Right renal pelvis (tissue), 4 donors: ENCODE data around the gene APC2. TPM values are rescaled to one million over a fixed set of nuclear protein-coding genes. Genes with fewer than 3 reads are reported as not detected.
"Not testable (repeated sequence)": the region's sequence is repeated elsewhere in the genome, so short reads cannot be mapped to it uniquely, and the experiment has no call there.

Source experiments
- DNase-seq, 4 donors: peaks; one replicate each; pipeline ENCODE4 v3.0.0-alpha.2; 2013; ENCODE audit warnings: low read depth in 4 of 4, low spot score in 3 of 4, missing footprints in 1 of 4
- polyA plus RNA-seq, 4 donors: library from polyadenylated mRNA; unstranded; fragments of 120-200 nt; gene quantifications; one replicate each; pipeline ENCODE4 v1.2.1, GENCODE V29; 2013; ENCODE audit not compliant: insufficient read length in 4 of 4

Gene APC2
- polyA plus RNA-seq, 4 donors, result 0.97 to 1.8 (median 1.5) TPM

DNA sequence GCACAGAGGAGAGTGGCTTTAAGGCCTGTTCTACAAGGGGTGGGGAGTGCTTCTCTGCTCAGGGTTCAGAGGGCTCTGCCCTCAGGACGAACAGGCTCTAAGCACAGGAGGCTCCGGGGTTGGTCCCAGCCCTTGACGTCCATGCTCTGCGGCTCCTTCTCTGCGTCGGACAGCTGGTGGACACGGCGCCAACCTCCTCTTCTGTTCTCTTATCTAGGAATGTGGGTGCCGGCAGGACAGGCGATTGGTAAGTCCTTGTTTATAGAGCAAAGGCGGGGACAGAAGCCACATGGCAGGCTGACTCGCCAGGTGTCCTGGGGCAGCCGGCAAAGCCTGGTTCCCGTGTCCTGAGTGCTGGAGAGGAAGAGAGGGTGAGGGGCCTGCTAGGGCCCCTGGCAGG lies 20.2 kb upstream of the APC2 start:
- no peak for DNase-seq

DNA sequence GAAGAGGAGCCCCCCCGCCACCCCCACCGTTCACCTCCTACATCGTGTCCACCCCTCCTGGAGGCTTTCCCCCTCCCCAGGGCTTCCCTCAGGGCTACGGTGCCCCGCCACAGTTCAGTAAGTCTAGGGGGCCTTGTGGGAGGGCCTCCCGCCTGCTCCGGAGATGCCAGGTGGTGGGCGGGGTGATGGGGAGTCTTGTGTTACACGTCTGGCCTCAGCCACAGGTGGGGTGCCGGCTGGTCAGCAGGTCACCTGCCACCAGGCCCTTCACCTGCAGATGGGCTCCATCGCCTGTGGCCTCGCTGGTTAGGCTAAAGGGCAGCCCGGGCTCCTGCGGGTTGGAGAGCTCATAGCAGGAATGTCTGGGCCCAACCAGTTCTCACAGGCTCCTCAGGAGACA lies 19.7 kb upstream of the APC2 start:
- DNase-seq, result no peak

DNA sequence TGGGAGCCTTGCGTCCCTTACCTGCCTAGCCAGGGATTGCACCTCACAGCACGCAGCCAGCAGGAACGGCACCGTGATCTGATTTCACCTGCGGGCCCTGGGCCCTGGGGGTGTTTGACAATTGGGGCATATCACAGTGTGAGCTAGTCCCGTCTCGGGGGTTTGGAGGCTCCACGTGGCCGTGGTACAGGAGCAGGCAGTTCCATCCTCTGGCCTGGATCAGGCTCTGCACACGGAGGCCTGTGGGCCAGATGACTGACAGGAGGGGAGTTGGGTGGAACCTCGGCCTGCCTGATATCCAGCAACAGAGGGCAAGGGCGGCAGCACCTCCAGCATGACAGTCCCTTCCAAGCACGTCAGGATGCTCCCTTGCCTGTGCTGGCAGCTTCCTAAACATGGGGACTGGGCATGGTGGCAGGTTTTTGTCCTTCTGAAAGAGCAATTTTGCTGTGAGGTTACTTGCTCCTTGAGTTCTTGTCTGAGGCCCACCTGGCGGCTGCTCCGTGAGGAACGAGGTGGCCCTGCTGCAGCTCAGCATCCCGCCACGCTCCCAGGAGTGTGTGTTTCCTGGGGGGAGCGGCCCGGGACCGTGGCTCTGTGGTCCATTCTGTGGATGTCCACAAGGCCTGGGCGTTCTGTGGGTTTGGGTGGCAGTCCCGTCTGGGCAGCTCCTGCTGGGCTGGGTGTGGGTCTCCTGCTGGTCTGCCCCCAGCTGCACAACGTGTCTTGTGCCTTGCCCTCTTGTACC lies 18.0 kb upstream of the APC2 start:
- no peak for DNase-seq

DNA sequence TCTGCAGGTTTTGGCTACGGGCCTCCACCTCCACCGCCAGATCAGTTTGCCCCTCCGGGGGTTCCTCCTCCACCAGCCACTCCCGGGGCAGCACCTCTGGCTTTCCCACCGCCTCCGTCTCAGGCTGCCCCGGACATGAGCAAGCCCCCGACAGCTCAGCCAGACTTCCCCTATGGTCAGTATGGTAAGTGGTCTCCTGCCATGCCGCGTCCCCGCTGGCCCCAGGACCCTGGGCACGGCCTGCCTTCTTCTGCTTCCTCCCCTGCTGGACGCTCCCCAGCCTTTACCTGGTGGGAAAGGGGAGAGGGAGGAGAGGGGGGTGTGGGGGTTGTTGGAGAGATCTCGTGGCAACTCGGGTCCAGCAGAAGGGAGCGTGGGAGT lies 17.4 kb upstream of the APC2 start:
- DNase-seq, result no peak

DNA sequence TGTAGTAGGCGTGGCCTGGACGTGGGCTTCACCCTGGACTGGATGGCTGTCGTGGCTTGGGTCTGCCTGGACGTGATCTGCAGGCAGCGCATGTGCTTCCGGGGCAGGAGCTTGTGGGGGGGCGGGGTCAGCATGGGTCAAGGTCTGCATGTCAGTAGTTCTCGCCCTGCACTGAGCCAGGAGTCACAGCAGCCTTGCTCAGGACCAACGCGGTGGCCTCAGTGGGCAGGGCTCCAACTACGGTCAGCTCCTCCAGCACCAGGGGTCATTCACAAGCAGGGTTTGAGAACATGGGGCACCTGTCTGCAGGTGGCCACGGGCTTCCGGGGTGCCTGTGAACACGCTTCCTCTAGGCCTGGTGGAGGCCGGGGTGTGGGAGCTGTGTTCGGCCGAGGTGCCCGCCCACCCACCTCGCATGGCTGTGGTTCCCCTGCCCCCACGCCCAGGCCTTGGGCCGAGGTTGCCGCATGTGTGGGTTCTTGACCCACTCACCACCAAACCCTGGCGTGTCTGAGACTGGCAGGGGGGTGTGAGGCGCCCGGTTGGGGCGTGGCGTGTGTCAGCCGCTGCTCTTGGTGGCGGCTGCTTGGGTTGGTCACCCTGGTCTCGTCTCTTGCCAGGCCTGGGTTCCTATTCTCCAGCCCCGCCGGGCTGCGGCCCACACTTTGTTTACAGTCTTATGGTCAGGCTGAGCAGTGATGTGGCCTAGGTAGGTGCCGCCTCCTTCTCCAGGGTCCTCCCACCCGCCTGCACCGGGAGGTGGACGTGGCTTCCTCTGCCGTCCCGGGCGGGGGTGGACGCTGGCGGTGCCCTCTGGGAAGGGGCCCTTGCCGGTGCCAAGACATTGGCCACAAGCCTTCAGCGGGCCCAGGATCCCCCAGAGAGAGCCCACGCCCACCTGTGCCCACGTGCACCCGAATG lies 16.5 kb upstream of the APC2 start:
- DNase-seq, result no peak

DNA sequence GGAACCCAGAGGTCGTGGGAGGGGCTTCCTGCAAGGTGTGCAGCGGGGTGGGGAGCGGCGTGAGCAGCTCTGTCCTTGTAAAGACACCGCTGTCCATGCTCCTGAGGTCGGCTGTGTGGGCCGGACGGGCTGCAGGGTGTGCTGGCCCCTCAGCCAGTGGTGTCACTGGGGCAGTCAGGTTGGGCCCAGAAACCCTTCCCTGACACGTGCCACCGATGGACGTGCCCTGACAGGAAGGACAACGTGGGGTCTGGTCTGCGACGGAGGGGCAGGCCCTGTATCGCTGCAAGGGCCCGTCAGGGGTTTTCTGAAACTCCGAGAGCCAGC lies 15.9 kb upstream of the APC2 start:
- DNase-seq, result no peak

DNA sequence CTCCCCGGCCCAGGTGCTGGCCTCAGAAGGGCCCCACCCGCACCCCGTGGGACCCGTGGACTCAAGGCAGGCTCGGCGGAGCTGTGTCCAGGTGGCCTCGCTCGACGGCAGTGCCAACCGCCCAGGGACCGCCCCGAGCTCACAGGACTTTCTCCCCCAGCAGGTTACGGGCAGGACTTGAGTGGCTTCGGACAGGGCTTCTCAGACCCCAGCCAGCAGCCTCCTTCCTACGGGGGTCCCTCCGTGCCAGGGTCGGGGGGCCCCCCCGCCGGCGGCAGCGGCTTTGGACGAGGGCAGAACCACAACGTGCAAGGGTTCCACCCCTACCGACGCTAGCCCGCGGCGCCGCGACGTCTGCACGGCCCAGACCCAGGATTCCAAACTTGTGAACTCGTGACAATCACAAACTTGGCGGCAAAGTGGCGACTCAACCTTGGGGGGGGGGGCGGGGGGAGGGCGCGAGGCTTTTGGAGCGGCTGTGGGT lies 15.3 kb upstream of the APC2 start:
- DNase-seq, result no peak

DNA sequence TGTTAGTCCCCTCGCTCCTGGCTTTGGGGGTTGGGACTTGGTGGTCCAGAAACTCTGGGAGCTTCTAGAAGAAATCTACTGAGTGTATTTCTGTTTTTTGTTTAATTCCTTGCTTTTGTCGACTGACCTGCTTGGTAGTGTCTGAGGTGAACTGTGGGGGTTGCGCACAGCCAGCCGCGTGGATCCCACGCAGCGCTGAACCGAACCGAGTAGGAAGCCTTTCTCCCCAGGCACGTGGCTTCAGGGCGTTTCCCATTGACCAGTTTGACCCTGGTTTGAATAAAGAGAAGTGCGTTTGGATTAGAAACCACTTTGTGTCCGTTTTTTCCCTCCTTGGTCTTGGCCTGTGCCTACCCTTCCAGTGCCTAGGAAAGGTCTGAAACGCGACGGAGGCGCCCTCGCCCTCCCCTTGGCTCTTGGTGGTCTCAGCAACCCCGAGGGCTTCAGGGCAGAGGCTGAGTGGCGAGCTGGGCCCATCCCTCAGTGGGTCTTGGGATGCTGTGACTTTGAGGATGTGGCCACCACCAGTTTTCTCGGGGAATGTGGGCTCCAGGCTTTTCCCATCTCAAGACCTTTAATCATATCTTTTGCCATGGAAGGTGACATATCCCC lies 14.4 kb upstream of the APC2 start:
- DNase-seq, result no peak

DNA sequence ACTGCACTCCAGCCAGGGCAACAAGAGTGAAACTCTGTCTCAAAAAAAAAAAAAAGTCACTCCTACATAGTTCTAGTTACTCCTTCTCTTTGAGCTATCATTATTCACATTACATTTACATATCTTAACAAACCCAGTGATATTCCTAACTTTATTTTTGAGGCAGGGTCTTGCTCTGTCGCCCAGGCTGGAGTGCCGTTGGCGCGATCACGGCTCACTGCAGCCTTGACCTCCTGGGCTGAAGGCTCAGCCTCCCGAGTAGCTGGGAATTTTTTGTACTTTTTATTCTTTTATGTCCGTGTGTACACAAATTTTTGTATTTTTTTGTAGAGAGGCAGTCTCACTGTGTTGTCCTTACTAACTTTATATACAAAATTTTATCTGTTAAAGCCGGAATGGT lies 12.3 kb upstream of the APC2 start:
- DNase-seq, result no peak

DNA sequence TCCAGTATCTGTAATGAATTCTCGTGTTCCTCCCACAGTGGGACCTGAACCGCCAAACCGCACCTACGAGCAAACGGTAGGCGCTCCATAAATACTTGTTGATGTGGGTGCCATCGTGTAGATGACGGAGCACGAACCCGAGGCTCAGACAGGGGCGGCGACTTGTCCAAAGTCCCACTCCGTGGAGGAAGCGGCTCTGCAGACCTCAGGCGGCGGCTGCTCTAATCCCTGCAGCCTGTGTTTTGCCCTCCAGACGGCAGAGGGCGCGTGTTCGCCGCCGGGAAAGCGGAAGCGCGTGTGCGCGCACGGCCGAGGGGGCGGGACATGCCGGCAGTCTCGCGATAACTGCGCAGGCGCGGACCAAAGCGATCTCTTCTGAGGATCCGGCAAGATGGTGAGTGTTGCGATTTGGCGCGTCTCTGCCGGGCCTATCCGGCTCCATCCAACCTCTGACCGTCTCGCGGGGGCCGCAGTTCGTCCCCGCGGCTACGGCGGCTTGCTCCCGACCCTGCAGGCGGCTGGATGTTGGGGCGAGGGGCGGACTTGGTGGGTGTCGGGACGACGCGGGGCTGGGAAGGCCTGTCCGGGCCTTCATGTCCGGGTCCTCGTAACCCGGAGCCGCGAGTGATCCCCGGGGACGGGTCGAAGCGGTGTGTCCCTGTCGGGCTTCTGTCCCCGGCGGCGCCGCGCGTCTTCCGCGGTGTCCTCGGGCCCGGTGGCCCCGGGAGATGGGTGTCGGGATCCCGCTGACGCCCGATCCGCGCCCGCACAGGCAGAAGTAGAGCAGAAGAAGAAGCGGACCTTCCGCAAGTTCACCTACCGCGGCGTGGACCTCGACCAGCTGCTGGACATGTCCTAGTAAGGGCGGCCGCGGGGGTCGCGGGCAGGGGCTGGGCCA lies 11.6 kb upstream of the APC2 start, which contains the start of gene RPS15:
Gene RPS15 (plus strand): TSS at position 362 of the 898 bp plus-strand sequence. CDS start 30 bp downstream, at position 392.
- peak; percentile 89 to 98 (median 90) for DNase-seq

DNA sequence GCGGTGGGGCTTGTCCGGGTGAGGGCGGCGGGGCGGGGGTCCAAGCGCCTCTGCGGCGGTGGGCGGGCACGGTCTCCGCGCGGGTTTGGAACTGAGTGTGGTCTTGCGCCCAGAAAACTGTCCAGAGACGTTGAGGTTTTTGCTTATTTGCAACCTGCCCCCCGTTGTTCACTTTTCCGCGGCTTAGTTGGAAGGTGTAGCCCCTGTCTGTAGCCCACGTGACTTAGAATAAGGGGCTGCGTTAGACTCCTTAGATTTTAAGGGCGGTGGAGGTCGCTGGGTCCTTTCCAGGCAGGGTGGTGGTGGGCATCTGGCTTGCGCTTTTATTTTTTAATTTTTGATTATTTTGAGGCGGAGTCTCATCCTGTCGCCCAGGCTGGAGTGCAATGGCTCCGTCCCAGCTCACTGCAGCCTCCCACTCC lies 11.0 kb upstream of the APC2 start:
- no peak for DNase-seq

DNA sequence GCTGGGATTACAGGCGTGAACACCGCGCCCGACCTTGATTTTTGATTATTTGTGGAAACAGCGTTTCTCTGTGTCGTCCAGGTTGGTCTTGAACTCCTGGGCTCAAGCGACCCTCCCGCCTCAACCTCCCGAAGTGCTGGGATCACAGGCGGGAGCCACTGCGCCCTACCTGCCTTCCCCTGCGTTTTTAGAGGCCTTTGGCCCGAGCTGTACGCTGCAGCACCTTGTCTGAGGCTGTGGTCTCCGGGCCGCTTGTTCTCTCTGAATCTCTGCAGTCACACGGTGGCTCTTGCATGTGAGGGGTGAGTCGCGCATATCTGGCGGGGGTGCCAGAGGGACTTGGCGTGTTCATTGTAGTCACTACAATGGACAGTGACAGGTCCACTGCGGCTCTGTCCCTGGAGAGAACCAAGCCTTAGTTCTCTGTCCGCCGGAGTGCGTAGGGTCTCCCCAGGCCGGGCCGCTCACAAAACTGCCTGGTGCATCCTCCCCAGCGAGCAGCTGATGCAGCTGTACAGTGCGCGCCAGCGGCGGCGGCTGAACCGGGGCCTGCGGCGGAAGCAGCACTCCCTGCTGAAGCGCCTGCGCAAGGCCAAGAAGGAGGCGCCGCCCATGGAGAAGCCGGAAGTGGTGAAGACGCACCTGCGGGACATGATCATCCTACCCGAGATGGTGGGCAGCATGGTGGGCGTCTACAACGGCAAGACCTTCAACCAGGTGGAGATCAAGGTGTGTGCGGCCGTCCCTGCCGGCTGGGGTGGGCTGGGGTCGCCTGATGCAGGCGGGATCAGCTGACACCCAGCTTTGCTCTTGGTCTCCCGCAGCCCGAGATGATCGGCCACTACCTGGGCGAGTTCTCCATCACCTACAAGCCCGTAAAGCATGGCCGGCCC lies 10.2 kb upstream of the APC2 start:
- DNase-seq, result not testable (repeated sequence)

DNA sequence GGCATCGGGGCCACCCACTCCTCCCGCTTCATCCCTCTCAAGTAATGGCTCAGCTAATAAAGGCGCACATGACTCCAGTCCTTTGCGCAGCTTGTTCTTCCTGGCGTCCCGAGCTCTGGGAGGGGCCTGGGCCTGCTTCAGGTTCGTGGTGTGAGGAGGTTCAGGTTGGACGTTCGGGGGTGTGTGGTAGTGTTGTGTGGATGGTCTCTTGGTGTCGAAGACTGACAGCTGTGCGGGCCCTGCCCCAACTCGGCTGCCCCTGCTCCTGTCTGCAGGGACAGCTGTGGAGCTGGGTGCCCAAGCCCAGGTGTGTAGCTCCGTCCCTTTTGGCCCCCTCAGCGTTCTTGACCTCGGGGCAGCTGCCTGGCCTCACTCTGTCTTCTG lies 9.5 kb upstream of the APC2 start:
- no peak for DNase-seq

DNA sequence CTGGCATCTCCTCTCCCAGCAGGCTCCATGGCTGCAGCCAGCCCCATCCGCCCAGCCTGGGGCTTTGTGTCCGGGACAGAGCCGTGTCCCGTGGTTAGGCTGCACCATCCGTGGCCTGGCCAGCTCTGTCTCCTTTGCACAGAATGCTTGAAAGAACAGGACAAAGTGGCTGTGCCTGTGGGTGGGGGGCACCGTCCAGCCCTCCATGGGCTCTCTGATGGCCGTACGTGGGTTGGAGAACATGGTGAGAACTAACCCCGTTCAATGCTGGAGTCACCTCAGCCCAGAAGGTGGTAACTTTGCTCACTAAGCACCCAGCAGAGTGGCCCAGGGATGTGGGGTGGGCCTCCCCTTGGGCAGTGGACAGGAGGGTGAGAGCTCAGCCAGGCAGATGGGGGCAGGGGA lies 8.9 kb upstream of the APC2 start:
- no peak for DNase-seq

DNA sequence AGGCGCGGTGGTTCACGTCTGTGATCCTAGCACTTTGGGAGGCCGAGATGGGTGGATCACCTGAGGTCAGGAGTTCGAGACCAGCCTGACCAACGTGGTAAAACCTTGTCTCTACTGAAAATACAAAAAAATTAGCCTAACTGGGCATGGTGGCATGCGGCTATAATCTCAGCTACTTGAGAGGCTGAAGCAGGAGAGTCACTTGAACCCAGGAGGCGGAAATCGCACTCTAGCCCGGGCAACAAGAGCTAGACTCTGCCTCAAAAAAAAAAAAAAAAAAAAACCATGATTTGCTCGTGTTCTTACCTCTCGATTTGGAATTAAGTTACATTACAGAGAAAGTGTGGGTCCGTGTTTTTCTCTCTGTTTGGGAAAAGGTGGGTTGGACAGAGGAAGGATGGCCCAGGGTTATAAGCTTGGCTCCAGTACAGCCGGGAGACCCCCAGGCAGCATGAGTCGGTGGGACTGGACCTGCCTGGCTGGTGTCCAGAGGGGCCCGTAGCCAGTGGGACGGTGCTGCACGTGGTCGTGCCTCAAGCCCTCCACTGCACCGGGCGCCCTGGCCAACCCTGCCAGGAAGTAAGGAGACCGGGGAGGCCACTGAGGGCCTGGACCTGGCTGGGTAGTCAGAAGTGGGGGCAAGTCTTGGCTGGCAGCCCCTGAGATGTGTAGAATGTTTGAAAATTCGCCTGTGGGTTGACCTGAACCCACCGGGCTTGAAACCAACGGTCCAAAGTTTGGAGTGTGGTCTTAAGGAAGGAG lies 8.1 kb upstream of the APC2 start:
- DNase-seq, result no peak

DNA sequence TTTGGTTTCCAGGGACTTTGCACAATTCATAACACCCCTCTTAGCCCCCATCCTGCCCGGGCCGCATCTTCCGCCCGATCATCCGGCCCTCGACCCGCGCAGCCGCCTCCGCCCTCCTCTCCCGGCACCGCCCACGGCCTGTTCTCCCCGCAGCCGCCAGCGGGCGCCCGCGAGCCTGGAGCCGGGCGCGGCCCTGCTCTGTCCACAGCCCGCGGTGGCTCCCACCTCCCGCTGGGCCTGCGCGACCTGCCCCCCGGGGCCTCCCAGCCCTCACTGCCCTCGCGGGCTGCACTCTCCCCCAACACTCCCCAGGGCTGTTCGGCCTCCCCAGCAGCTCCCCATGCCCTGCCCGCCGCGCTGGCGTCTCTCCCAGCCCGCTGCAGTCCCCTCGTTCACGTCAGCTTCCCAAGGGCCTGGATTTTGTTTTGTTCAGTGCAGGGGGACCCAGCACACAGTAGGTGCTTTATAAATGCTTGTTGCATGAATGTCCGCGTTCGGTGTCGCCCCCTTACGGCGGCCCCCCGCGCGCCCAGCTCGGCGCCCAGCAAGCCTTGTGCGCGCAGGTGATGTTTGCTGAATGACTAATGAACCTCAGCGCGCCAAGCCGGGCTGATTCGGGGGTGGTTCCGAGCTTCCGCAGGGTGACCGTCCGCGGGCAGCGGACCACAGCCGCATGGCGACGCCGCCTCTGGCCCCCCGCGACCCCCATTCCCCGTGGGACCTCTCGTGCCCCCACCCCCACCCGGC lies 4.6 kb upstream of the APC2 start:
- no peak for DNase-seq

DNA sequence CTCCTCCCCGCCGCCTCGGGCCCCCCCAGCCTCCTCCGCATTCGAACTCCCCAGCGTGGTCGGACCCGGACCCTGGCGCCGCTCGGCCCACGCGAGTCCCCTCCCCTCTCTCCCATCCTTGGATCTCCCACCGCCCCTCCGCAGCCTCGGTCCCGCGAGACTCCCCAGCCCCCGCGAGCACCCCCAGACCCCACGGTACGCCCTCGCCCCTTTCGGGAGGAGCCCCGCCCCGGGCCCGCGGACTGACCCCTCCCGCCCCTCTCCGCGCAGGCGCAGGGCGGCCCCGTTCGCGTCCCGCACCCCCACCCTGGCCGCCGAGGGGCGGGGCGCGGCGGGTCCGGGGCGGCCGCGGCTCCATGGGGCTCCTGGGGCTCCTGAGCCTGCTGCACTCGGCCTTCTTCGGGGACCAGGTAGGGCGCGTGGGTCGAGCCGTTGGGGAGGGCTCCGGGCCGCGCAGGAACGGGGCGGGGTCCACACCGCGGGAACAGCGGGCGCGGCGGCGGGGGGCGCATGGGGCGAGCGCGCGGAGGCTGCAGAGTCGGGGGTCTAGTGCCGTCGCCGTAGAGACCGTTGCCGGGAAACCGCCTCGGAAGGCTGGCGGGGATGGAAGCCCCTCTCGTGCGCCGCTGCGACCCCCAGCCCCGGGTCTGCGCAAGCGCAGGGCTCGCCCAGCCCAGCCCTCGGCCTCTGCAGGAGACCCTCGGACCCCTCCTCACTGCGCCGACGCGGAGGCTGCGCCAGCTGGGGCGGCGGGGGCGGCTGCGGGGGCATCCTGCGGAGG lies 3.8 kb upstream of the APC2 start:
- DNase-seq, result no peak
